HEK293 (cell line): ENCODE measurements around the gene CXorf38.

Source experiments
- SP2 ChIP-seq: fragments of 450-650 bp; formaldehyde crosslinking; IDR thresholded peaks from 2 replicates; pipeline ENCODE4 v1.5.1; 2016; ENCODE audit warnings: missing biosample characterization, missing genetic modification characterization
- YY1 ChIP-seq: fragments of 450-650 bp; formaldehyde crosslinking; IDR thresholded peaks from 2 replicates; pipeline ENCODE4 v1.5.1; 2018; ENCODE audit warnings: missing biosample characterization, missing genetic modification characterization
- YY2 ChIP-seq: fragments of 450-650 bp; formaldehyde crosslinking; IDR thresholded peaks from 2 replicates; pipeline ENCODE4 v1.5.1; 2016; ENCODE audit warnings: missing biosample characterization, missing genetic modification characterization
- ZNF548 ChIP-seq: fragments of 450-650 bp; formaldehyde crosslinking; IDR thresholded peaks from 2 replicates; pipeline ENCODE4 v1.5.1; 2016; ENCODE audit warnings: missing biosample characterization, missing genetic modification characterization
- ZNF76 ChIP-seq: fragments of 450-650 bp; formaldehyde crosslinking; IDR thresholded peaks from 2 replicates; pipeline ENCODE4; 2016; ENCODE audit warnings: low read depth, missing biosample characterization, missing genetic modification characterization, borderline replicate concordance
- TF ChIP-seq, protein P1 (sequence below): fragments of 450-650 bp; formaldehyde crosslinking; IDR thresholded peaks from 2 replicates; pipeline ENCODE4 v1.5.1; 2016; ENCODE audit warnings: missing biosample characterization, missing genetic modification characterization
- TF ChIP-seq, protein P2 (sequence below): fragments of 450-650 bp; formaldehyde crosslinking; IDR thresholded peaks from 2 replicates; pipeline ENCODE4 v1.5.1; 2016; ENCODE audit warnings: missing biosample characterization, missing genetic modification characterization
- TF ChIP-seq, protein P3 (sequence below): fragments of 450-650 bp; formaldehyde crosslinking; IDR thresholded peaks from 2 replicates; pipeline ENCODE4 v1.5.0; 2017; ENCODE audit warnings: missing biosample characterization, missing genetic modification characterization, borderline replicate concordance

DNA sequence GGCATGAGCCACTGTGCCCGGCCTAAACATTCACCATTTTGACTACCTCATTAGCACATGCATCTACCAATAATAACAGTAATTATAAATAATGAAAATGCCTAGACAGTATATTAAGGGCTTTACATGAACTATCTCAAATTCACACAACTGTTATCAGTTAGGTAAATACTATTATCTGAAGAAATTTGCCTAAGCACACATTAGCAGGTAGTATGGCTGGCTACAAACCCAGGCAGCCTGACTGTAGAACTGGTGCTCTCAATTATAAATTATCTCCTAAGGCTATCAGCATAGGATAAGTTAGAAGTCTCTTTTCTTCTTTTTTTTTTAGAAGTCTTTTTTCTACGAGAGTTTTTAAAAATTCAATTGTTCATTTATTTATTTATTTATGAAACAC, 14.1 kb upstream of the CXorf38 start:
- TF ChIP-seq, protein P1, sequence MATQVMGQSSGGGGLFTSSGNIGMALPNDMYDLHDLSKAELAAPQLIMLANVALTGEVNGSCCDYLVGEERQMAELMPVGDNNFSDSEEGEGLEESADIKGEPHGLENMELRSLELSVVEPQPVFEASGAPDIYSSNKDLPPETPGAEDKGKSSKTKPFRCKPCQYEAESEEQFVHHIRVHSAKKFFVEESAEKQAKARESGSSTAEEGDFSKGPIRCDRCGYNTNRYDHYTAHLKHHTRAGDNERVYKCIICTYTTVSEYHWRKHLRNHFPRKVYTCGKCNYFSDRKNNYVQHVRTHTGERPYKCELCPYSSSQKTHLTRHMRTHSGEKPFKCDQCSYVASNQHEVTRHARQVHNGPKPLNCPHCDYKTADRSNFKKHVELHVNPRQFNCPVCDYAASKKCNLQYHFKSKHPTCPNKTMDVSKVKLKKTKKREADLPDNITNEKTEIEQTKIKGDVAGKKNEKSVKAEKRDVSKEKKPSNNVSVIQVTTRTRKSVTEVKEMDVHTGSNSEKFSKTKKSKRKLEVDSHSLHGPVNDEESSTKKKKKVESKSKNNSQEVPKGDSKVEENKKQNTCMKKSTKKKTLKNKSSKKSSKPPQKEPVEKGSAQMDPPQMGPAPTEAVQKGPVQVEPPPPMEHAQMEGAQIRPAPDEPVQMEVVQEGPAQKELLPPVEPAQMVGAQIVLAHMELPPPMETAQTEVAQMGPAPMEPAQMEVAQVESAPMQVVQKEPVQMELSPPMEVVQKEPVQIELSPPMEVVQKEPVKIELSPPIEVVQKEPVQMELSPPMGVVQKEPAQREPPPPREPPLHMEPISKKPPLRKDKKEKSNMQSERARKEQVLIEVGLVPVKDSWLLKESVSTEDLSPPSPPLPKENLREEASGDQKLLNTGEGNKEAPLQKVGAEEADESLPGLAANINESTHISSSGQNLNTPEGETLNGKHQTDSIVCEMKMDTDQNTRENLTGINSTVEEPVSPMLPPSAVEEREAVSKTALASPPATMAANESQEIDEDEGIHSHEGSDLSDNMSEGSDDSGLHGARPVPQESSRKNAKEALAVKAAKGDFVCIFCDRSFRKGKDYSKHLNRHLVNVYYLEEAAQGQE (tag by site-specific recombination): no peak
- no peak for TF ChIP-seq SP2
- TF ChIP-seq, protein P2, sequence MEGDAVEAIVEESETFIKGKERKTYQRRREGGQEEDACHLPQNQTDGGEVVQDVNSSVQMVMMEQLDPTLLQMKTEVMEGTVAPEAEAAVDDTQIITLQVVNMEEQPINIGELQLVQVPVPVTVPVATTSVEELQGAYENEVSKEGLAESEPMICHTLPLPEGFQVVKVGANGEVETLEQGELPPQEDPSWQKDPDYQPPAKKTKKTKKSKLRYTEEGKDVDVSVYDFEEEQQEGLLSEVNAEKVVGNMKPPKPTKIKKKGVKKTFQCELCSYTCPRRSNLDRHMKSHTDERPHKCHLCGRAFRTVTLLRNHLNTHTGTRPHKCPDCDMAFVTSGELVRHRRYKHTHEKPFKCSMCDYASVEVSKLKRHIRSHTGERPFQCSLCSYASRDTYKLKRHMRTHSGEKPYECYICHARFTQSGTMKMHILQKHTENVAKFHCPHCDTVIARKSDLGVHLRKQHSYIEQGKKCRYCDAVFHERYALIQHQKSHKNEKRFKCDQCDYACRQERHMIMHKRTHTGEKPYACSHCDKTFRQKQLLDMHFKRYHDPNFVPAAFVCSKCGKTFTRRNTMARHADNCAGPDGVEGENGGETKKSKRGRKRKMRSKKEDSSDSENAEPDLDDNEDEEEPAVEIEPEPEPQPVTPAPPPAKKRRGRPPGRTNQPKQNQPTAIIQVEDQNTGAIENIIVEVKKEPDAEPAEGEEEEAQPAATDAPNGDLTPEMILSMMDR (tag by site-specific recombination): no peak
- TF ChIP-seq ZNF76 (tag by site-specific recombination): no peak
- TF ChIP-seq YY2 (tag by site-specific recombination): no peak
- TF ChIP-seq YY1 (tag by site-specific recombination): no peak
- TF ChIP-seq, protein P3, sequence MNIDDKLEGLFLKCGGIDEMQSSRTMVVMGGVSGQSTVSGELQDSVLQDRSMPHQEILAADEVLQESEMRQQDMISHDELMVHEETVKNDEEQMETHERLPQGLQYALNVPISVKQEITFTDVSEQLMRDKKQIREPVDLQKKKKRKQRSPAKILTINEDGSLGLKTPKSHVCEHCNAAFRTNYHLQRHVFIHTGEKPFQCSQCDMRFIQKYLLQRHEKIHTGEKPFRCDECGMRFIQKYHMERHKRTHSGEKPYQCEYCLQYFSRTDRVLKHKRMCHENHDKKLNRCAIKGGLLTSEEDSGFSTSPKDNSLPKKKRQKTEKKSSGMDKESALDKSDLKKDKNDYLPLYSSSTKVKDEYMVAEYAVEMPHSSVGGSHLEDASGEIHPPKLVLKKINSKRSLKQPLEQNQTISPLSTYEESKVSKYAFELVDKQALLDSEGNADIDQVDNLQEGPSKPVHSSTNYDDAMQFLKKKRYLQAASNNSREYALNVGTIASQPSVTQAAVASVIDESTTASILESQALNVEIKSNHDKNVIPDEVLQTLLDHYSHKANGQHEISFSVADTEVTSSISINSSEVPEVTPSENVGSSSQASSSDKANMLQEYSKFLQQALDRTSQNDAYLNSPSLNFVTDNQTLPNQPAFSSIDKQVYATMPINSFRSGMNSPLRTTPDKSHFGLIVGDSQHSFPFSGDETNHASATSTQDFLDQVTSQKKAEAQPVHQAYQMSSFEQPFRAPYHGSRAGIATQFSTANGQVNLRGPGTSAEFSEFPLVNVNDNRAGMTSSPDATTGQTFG (tag by site-specific recombination): no peak
- TF ChIP-seq ZNF548 (tag by site-specific recombination): no peak
